Progenitor cell of endocrine pancreas (in vitro differentiated cells): ENCODE measurements around the gene GPATCH2L. TPM values are rescaled to one million over a fixed set of nuclear protein-coding genes. Genes with fewer than 3 reads are reported as not detected.

Experiments
- DNase-seq: peaks from one replicate; pipeline ENCODE4 v3.0.0; 2021; ENCODE audit warnings: low spot score; ENCODE audit not compliant: unreplicated experiment
- H3K27ac Mint-ChIP-seq: 2 replicates; pipeline ENCODE4 v1.8.0; 2021; ENCODE audit warnings: mild to moderate bottlenecking, moderate library complexity, mixed read lengths
- H3K27me3 Mint-ChIP-seq: 2 replicates; pipeline ENCODE4 v1.8.0; 2021; ENCODE audit warnings: mixed read lengths
- H3K36me3 Mint-ChIP-seq: 2 replicates; pipeline ENCODE4 v1.8.0; 2022; ENCODE audit warnings: mixed read lengths; ENCODE audit not compliant: insufficient read depth
- H3K4me1 Mint-ChIP-seq: 2 replicates; pipeline ENCODE4 v1.8.0; 2021; ENCODE audit warnings: low read depth, mixed read lengths
- H3K4me3 Mint-ChIP-seq: 2 replicates; pipeline ENCODE4 v1.8.0; 2021; ENCODE audit warnings: low read depth, mild to moderate bottlenecking, moderate library complexity, mixed read lengths
- H3K9me3 Mint-ChIP-seq: 2 replicates; pipeline ENCODE4 v1.8.0; 2021; ENCODE audit warnings: low read depth, mixed read lengths
- CTCF ChIP-seq: fragments of 200-600 bp; sonication (generic); IDR thresholded peaks from one replicate; pipeline ENCODE4 v1.5.0; 2021; ENCODE audit warnings: antibody characterized with exemption, mild to moderate bottlenecking; ENCODE audit not compliant: unreplicated experiment
- total RNA-seq: library from RNA; stranded (reverse); gene quantifications from 2 replicates; pipeline ENCODE4 v1.2.1, GENCODE V29; 2021

Gene GPATCH2L
- total RNA-seq, 1 donor from 2014 or later: 73.3 TPM

DNA sequence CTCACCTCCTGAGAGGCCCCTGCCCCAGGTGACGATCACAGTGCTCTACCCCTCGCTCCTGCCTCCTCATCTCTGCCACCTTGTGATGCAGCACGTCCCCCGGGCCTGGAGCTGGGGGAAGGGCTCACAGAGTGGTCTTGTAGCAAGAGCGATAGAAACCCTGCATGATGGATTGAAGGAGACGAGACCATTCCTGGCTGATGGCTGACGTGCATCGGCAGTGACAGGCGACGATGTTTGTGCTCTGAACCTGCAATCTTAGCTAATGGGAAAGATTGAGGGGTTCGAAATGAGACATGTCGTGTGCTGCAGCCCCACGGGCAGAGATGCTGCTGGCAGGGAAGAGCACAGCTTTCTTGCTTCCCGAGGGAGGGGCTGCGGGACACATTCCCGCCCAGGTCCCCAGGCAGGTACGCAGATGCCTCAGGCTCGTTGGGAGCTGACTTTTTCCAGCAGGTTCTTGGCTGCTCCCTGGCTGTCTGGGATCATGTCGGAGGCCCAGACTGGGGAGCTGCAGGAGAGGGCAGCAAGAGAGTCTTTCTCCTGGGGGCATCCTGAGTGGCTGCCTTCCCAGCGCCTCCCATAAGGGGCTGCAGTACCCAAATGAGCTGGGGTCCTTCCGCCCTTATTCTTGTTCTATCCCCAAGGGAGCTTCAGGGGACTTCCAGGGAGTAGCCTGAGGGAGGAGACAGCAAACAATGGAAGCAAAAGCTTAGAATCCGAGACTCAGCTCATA, 38.7 kb upstream of the GPATCH2L start:
- Mint-ChIP-seq H3K36me3 (no peaks in the 10 kb centered on the region), H3K9me3 (no peaks in the 10 kb centered on the region), H3K4me1 (no peaks in the 10 kb centered on the region), H3K27me3 (peaks cover 29% of the 10 kb centered on the region), H3K4me3 (no peak overlapping the region), H3K27ac (no peak overlapping the region)
- DNase-seq: no peak
- TF ChIP-seq CTCF: no peak

- Mint-ChIP-seq H3K36me3 (no peaks in the 10 kb centered on the region), H3K4me1 (no peaks in the 10 kb centered on the region), H3K27ac (no peak overlapping the region), H3K27me3 (peaks cover 27% of the 10 kb centered on the region), H3K4me3 (no peak overlapping the region), H3K9me3 (no peaks in the 10 kb centered on the region)
- no peak for TF ChIP-seq CTCF
- no peak for DNase-seq
Measured at GRCh38 chr14:76113691-76114090, 38.0 kb upstream of the GPATCH2L start.

DNA sequence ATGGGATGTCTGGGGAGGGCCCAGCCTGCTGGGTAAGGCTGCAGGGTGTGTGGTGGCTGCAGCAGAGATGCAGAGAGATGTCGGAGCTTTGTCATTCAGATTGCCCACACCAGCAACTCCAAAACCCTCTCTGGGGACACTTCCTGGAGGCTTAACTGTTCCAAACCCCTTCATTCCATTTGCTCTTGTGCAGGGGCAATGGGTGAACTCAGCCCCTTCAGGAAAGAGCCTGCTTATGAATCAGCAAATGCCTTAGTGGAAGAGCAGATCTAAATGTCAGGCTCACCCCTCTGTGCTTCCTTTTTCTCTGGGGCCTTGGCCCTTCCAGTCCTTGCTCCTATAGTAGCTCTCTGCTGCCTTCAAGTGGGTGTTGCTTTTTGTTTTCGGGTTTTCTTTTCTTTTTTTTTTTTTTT, 36.7 kb upstream of the GPATCH2L start:
- DNase-seq: no peak
- Mint-ChIP-seq H3K27ac (no peak overlapping the region), H3K9me3 (no peaks in the 10 kb centered on the region), H3K27me3 (peaks cover 23% of the 10 kb centered on the region), H3K4me1 (no peaks in the 10 kb centered on the region), H3K36me3 (no peaks in the 10 kb centered on the region), H3K4me3 (no peak overlapping the region)
- no peak for TF ChIP-seq CTCF

DNA sequence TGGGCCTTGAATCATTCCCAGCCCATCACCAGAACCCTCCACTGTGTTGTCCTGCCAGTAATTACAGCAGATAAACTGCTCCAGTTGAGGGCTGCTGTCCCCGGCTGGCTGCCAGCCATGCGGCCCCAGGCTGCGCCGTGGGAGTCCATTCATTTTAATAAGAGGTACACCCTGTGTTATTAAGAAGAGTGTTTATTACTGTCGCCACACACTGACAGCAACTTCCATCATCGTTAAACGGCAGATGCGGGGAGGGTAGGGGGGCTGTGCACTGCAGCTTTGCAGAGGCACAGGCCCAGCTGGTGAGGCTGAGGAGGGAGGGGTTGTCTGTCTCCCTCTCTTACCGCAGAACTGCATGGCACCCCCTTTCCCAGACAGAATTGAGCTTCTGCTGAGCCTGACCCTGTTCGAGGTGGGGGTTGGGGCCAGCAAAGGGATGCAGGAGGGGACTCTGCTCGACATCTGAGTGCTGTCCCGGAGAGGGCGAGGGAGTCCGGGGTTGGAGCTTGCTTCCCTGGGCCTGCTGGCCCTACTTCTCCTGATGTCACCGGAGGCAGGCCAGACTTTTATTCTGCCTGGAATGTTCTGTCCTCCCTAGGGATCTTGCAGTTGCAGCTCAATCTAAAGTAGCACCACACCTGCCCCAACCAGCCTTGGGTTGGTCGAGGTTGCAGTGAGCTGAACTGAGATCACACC, 33.8 kb upstream of the GPATCH2L start:
- H3K4me1 Mint-ChIP-seq: no peaks in the 10 kb centered on the region
- no peak for TF ChIP-seq CTCF
- H3K4me3 Mint-ChIP-seq: no peak overlapping the region
- peaks cover 16% of the 10 kb centered on the region for H3K27me3 Mint-ChIP-seq
- H3K36me3 Mint-ChIP-seq: no peaks in the 10 kb centered on the region
- H3K27ac Mint-ChIP-seq: no peak overlapping the region
- DNase-seq: no peak
- H3K9me3 Mint-ChIP-seq: no peaks in the 10 kb centered on the region

GRCh38 chr14:76118594-76118993, 33.1 kb upstream of the GPATCH2L start:
- Mint-ChIP-seq H3K36me3 (no peaks in the 10 kb centered on the region), H3K27ac (no peak overlapping the region), H3K4me3 (no peak overlapping the region), H3K4me1 (no peaks in the 10 kb centered on the region), H3K9me3 (no peaks in the 10 kb centered on the region), H3K27me3 (peaks cover 15% of the 10 kb centered on the region)
- TF ChIP-seq CTCF: no peak
- no peak for DNase-seq
